SU-DHL-6 (cell line): ENCODE results near the gene BASP1.

Source experiments
- H2AFZ ChIP-seq: fragments of 200-600 bp; sonication (generic); 2 replicates; pipeline ENCODE4 v1.6.1; 2014; ENCODE audit warnings: low read depth, mild to moderate bottlenecking, moderate library complexity, mixed read lengths, antibody characterized with exemption, low read length; ENCODE audit not compliant: severe bottlenecking
- H3F3A ChIP-seq: fragments of 200-600 bp; shearing (Covaris generic); 2 replicates; pipeline ENCODE4 v1.6.0; 2016; ENCODE audit warnings: antibody characterized with exemption, mild to moderate bottlenecking; ENCODE audit not compliant: insufficient read depth
- H3K27ac ChIP-seq: fragments of 200-600 bp; sonication (generic); 2 replicates; pipeline ENCODE4 v1.5.1; 2016; ENCODE audit warnings: low read depth, mild to moderate bottlenecking, low read length, moderate library complexity, mixed read lengths
- H3K27me3 ChIP-seq: fragments of 200-600 bp; sonication (generic), shearing (Covaris generic); 2 replicates; pipeline ENCODE4 v1.6.0; 2014; ENCODE audit warnings: mild to moderate bottlenecking, low read length
- H3K36me3 ChIP-seq: fragments of 200-600 bp; sonication (generic); 2 replicates; pipeline ENCODE4 v1.6.1; 2014; ENCODE audit warnings: mild to moderate bottlenecking, low read length, mixed read lengths
- H3K4me2 ChIP-seq: fragments of 300-600, 200-600 bp; shearing (Covaris generic), sonication (generic); 2 replicates; pipeline ENCODE4 v1.6.0; 2014; ENCODE audit warnings: low read length, low read depth, mild to moderate bottlenecking; ENCODE audit not compliant: poor library complexity, severe bottlenecking
- H3K4me3 ChIP-seq: fragments of 200-600 bp; sonication (generic); 2 replicates; pipeline ENCODE4 v1.5.1; 2014; ENCODE audit warnings: antibody characterized with exemption, low read length, mild to moderate bottlenecking, mixed read lengths; ENCODE audit not compliant: insufficient read depth, poor library complexity, severe bottlenecking
- H3K79me2 ChIP-seq: fragments of 200-600 bp; sonication (generic); 2 replicates; pipeline ENCODE4 v1.6.1; 2014; ENCODE audit warnings: mild to moderate bottlenecking, low read length, moderate library complexity; ENCODE audit not compliant: insufficient read depth
- H3K9ac ChIP-seq: fragments of 200-600 bp; sonication (generic); 2 replicates; pipeline ENCODE4 v1.7.0; 2014; ENCODE audit warnings: mild to moderate bottlenecking, low read length
- H3K9me2 ChIP-seq: fragments of 200-600 bp; sonication (generic); replicated peaks from 2 replicates; pipeline ENCODE4 v1.6.1; 2014; ENCODE audit warnings: low read length; ENCODE audit not compliant: insufficient read depth
- H3K9me3 ChIP-seq: fragments of 200-600 bp; sonication (generic); 2 replicates; pipeline ENCODE4 v1.6.1; 2014; ENCODE audit warnings: low read length, mixed read lengths; ENCODE audit not compliant: insufficient read depth
- H4K20me1 ChIP-seq: fragments of 200-600 bp; sonication (generic); 2 replicates; pipeline ENCODE4 v1.6.1; 2014; ENCODE audit warnings: low read depth, mild to moderate bottlenecking, antibody characterized with exemption, low read length, moderate library complexity, mixed read lengths
- EZH2phosphoT487 ChIP-seq: fragments of 200-600 bp; sonication (generic), shearing (Covaris generic); conservative IDR thresholded peaks from 2 replicates; pipeline ENCODE4 v1.6.1; 2018; ENCODE audit warnings: mild to moderate bottlenecking, antibody characterized with exemption, low read length, moderate library complexity, mixed read lengths
- TF ChIP-seq, protein P1 (sequence below): fragments of 200-600 bp; sonication (generic); IDR thresholded peaks from one replicate; pipeline ENCODE4 v1.5.1; 2017; ENCODE audit warnings: antibody characterized with exemption, mild to moderate bottlenecking, low read length, moderate library complexity; ENCODE audit not compliant: insufficient read depth, poor library complexity, severe bottlenecking

BASP1 gene

DNA sequence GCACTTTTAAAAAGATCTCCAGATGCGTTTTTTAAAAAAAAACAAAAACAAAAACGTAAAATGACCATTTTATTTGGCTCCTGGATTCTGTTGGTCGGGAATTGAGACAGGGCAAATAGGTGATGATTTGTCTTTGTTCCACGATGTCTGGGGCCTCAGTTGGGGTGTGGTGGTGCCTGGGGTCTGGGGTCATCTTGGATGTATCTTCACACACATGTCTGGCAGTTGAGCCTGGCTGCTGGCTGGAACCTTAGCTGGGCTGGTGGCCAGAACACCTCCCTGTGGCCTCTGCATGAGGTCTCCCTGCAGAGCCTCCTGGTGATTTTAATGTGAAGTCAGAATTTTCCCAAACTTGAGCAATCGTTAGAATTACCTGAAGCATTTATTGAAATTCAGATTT is 42.5 kb upstream of the BASP1 start:
- Histone ChIP-seq H4K20me1 (no peaks in the 10 kb centered on the region), H3K4me2 (no peak overlapping the region), H3K27ac (no peak overlapping the region)

DNA sequence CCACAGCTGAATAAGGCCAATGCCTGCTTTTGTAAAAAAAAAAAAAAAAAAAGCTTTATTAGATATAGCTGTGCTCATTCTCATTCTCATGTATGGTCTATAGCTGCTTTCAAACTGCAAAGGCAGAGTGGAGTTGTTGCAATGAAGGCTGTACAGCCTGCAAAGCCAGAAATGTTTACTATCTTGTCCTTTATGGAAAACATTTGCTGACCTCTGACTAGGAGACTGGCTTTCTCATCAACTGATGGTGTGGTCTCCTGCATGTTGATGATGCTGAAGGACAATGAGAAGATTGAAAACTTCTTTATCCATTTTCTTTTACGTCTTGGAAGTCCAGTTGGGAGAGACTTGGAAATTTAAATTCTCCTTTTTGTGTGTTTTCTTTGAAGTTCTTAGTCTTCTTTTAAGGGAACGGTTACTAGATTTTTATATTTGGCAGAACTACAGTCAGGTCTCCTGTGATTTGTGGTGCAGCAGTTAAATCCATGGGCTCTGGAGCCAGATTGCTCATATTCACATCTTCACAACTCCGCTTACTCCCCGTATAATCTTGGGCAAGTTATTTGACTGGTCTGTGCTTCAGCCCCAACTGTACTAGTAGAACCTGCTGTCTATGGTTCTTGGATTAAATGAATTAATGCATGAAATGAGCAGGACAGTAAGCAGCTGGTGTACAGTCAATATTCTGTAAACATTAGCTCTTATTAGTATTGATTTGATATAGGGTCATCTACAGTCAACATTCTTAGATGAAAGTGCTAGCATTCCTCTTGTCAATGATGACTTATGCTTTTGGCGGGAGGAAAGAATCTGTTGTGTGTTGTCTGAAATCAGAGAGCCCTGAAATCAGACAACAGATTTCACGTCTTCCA is 39.7 kb upstream of the BASP1 start:
- H3K27ac ChIP-seq: no peak overlapping the region
- H3K79me2 ChIP-seq: no peaks in the 10 kb centered on the region
- H3K9me2 ChIP-seq: no peaks in the 10 kb centered on the region
- H3K27me3 ChIP-seq: no peaks in the 10 kb centered on the region
- no peak overlapping the region for H2AFZ ChIP-seq
- H3K36me3 ChIP-seq: no peaks in the 10 kb centered on the region
- H3K9ac ChIP-seq: no peak overlapping the region
- no peaks in the 10 kb centered on the region for H3K9me3 ChIP-seq
- no peak overlapping the region for H3K4me3 ChIP-seq
- no peak overlapping the region for H3K4me2 ChIP-seq
- TF ChIP-seq EZH2phosphoT487: no peak
- TF ChIP-seq, protein P1, sequence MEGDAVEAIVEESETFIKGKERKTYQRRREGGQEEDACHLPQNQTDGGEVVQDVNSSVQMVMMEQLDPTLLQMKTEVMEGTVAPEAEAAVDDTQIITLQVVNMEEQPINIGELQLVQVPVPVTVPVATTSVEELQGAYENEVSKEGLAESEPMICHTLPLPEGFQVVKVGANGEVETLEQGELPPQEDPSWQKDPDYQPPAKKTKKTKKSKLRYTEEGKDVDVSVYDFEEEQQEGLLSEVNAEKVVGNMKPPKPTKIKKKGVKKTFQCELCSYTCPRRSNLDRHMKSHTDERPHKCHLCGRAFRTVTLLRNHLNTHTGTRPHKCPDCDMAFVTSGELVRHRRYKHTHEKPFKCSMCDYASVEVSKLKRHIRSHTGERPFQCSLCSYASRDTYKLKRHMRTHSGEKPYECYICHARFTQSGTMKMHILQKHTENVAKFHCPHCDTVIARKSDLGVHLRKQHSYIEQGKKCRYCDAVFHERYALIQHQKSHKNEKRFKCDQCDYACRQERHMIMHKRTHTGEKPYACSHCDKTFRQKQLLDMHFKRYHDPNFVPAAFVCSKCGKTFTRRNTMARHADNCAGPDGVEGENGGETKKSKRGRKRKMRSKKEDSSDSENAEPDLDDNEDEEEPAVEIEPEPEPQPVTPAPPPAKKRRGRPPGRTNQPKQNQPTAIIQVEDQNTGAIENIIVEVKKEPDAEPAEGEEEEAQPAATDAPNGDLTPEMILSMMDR: no peak
- no peaks in the 10 kb centered on the region for H4K20me1 ChIP-seq
- H3F3A ChIP-seq: no peaks in the 10 kb centered on the region

More for the DNA sequence above, 42.5 kb upstream of the BASP1 start:
- no peak overlapping the region for H3K9ac ChIP-seq
- no peaks in the 10 kb centered on the region for H3K9me3 ChIP-seq
- no peaks in the 10 kb centered on the region for H3F3A ChIP-seq
- TF ChIP-seq, protein P1: no peak
- no peak for TF ChIP-seq EZH2phosphoT487
- no peak overlapping the region for H3K4me3 ChIP-seq
- H3K27me3 ChIP-seq: no peaks in the 10 kb centered on the region
- no peak overlapping the region for H2AFZ ChIP-seq
- no peaks in the 10 kb centered on the region for H3K36me3 ChIP-seq
- no peaks in the 10 kb centered on the region for H3K9me2 ChIP-seq
- H3K79me2 ChIP-seq: no peaks in the 10 kb centered on the region

DNA sequence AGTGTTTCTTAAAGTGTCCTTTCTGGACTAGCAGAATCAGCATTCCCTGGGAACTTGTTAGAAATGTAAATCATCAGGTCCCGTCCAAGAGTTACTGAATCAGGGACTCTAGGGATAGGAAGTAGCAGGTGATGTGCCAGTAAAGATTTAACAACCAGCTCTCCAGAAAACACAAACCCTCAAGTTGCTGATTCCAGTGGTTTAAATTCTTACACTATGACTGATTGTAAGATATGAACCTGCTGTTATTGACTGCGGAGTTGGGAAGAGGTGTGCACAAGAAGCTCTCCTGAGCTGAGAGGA is 39.1 kb upstream of the BASP1 start:
- Histone ChIP-seq H3K36me3 (no peaks in the 10 kb centered on the region), H3K4me2 (no peak overlapping the region), H3K9me2 (no peaks in the 10 kb centered on the region), H3K9me3 (no peaks in the 10 kb centered on the region), H2AFZ (no peak overlapping the region), H3K4me3 (no peak overlapping the region), H3K27ac (no peak overlapping the region), H3K9ac (no peak overlapping the region), H3K27me3 (no peaks in the 10 kb centered on the region), H3K79me2 (no peaks in the 10 kb centered on the region), H3F3A (no peaks in the 10 kb centered on the region), H4K20me1 (no peaks in the 10 kb centered on the region)
- TF ChIP-seq, protein P1: no peak
